ENCODE measurements around the gene SYT14. TPM values are rescaled to one million over a fixed set of nuclear protein-coding genes. Genes with fewer than 3 reads are reported as not detected.

The SYT14 gene
- total RNA-seq, 1 experiment from 2014 or later, result 10.3 TPM

- Histone ChIP-seq H2BK5ac (ENCODE audit: insufficient read length, low read length) (no peak overlapping the region), H3K27me3 (ENCODE audit: insufficient read depth, low read length) (no peaks in the 10 kb centered on the region), H3K4me1 (ENCODE audit: insufficient read depth, low read length) (no peaks in the 10 kb centered on the region), H3K9me3 (ENCODE audit: control insufficient read depth, low read depth, low read length) (no peaks in the 10 kb centered on the region), H3K79me1 (ENCODE audit: insufficient read depth, low read depth, low read length, poor library complexity, severe bottlenecking) (no peaks in the 10 kb centered on the region), H3K79me2 (ENCODE audit: insufficient read depth, low read length) (no peaks in the 10 kb centered on the region), H2AFZ (ENCODE audit: low read length) (no peak overlapping the region), H4K20me1 (ENCODE audit: control insufficient read depth, insufficient read depth, insufficient read length) (no peaks in the 10 kb centered on the region), H2AK5ac (ENCODE audit: insufficient read length, low read length) (no peak overlapping the region), H2BK15ac (ENCODE audit: low read depth, low read length) (no peak overlapping the region), H3K4ac (ENCODE audit: low read depth, low read length) (no peak overlapping the region), H3T11ph (ENCODE audit: low read length) (no peak overlapping the region), H2BK20ac (ENCODE audit: low read depth, low read length, poor library complexity, severe bottlenecking) (no peak overlapping the region), H3K27ac (ENCODE audit: insufficient read length, low read depth, low read length) (no peak overlapping the region), H4K8ac (replicated peaks; ENCODE audit: insufficient read length, low read depth, low read length) (no peak overlapping the region), H4K5ac (ENCODE audit: insufficient read length, low read depth, low read length) (no peak overlapping the region), H3K23me2 (ENCODE audit: insufficient read length, low read depth, low read length, poor library complexity, severe bottlenecking) (no peaks in the 10 kb centered on the region), H3K9ac (ENCODE audit: extremely low read depth, insufficient read length, low read length) (no peak overlapping the region), H3K56ac (ENCODE audit: insufficient read length, low read depth, low read length) (no peak overlapping the region), H2BK12ac (ENCODE audit: insufficient read length, low read depth, low read length) (no peak overlapping the region), H2BK120ac (ENCODE audit: low read depth, low read length, poor library complexity, severe bottlenecking) (no peak overlapping the region), H3K18ac (ENCODE audit: insufficient read length, low read depth, low read length) (no peak overlapping the region), H3K4me2 (ENCODE audit: insufficient read depth, insufficient read length, low read length) (no peak overlapping the region), H3K23ac (ENCODE audit: insufficient read length, low read depth, low read length) (no peak overlapping the region), H4K91ac (ENCODE audit: insufficient read length, low read depth, low read length) (no peak overlapping the region), H3K14ac (ENCODE audit: insufficient read depth, low read length) (no peak overlapping the region)
- H3K4me1 Mint-ChIP-seq, result peaks cover 4 to 5% of the 10 kb centered on the region in 2 experiments; a peak in 2 of 4 replicates
- H3K27me3 Mint-ChIP-seq (ENCODE audit: low read depth), result no peaks in the 10 kb centered on the region
- no peaks in the 10 kb centered on the region for H3K9me3 Mint-ChIP-seq
- no peak for TF ChIP-seq CTCF (conservative IDR thresholded peaks at IDR 0.05)
- no peaks in the 10 kb centered on the region for H3K36me3 Mint-ChIP-seq (ENCODE audit: insufficient read depth in 1 of 3, low read depth in 3 of 3)
- H3K4me3 Mint-ChIP-seq, result no peak overlapping the region
- no CpG with 5 or more reads among the region's 3 CpGs for WGBS (ENCODE audit: extremely low coverage, insufficient read length, low lambda C conversion rate)
- no peak for DNase-seq
- no peak overlapping the region; a peak in 1 of 7 replicates for H3K27ac Mint-ChIP-seq
Observed at GRCh38 chr1:210132582-210132981, 194.6 kb downstream of the SYT14 start.
